HepG2 (cell line): ENCODE data around the gene FAM131C. TPM values are rescaled to one million over a fixed set of nuclear protein-coding genes. Genes with fewer than 3 reads are reported as not detected.

Experiments used
- ATF7 ChIP-seq, 2 experiments: fragments of 450-650 bp in 1 of 2; sonication (generic) in 1 of 2; formaldehyde crosslinking in 1 of 2; IDR thresholded peaks; 2 replicates each; pipeline versions ENCODE4 v1.4.0 to v1.6.1; 2016 to 2020; ENCODE audit warnings: antibody characterized with exemption in 1 of 2, mild to moderate bottlenecking in 1 of 2, missing genetic modification reagents in 1 of 2
- ERF ChIP-seq: IDR thresholded peaks from 2 replicates; pipeline ENCODE4 v1.6.1; 2018; ENCODE audit warnings: missing biosample characterization, missing genetic modification reagents
- GLI4 ChIP-seq: sonication (generic); formaldehyde crosslinking; IDR thresholded peaks from 2 replicates; pipeline ENCODE4 v1.5.1; 2020; ENCODE audit warnings: missing genetic modification reagents, mild to moderate bottlenecking, moderate library complexity, borderline replicate concordance
- GTF2F1 ChIP-seq: fragments of 150-350 bp; IDR thresholded peaks from 2 replicates; pipeline ENCODE4 v1.6.1; 2014; ENCODE audit warnings: low read length
- JARID2 ChIP-seq: sonication (generic); formaldehyde crosslinking; IDR thresholded peaks from 2 replicates; pipeline ENCODE4 v1.8.1; 2023; ENCODE audit warnings: missing genetic modification reagents, inconsistent platforms; ENCODE audit not compliant: insufficient replicate concordance
- MAF1 ChIP-seq: sonication (generic); formaldehyde crosslinking; IDR thresholded peaks from 2 replicates; pipeline ENCODE4 v1.5.0; 2020; ENCODE audit warnings: missing genetic modification reagents, borderline replicate concordance
- RBAK ChIP-seq: sonication (generic); formaldehyde crosslinking; IDR thresholded peaks from 2 replicates; pipeline ENCODE4 v1.5.1; 2020; ENCODE audit warnings: mild to moderate bottlenecking, missing genetic modification reagents
- SOX5 ChIP-seq: IDR thresholded peaks from 2 replicates; pipeline ENCODE4 v1.6.1; 2016; ENCODE audit warnings: borderline replicate concordance
- SOX6 ChIP-seq, 2 experiments: fragments of 450-650 bp in 1 of 2; sonication (generic) in 1 of 2; formaldehyde crosslinking in 1 of 2; IDR thresholded peaks; 2 replicates each; pipeline versions ENCODE4 v1.4.0 to v1.6.1; 2017 to 2020; ENCODE audit warnings: antibody characterized with exemption in 1 of 2, mild to moderate bottlenecking in 1 of 2, missing genetic modification reagents in 1 of 2
- SUZ12 ChIP-seq: fragments of 150-350 bp; IDR thresholded peaks from 2 replicates; pipeline ENCODE4 v1.6.1; 2014; ENCODE audit warnings: low read depth, low read length
- ZBTB3 ChIP-seq: sonication (generic); formaldehyde crosslinking; IDR thresholded peaks from 2 replicates; pipeline ENCODE4 v1.4.0; 2020; ENCODE audit warnings: low read depth, mild to moderate bottlenecking, moderate library complexity, missing genetic modification reagents, borderline replicate concordance
- ZFX ChIP-seq: sonication (generic); formaldehyde crosslinking; IDR thresholded peaks from 2 replicates; pipeline ENCODE4 v1.4.0; 2020; ENCODE audit warnings: mild to moderate bottlenecking, low read depth, missing genetic modification reagents, moderate library complexity
- ZFY ChIP-seq: sonication (generic); formaldehyde crosslinking; IDR thresholded peaks from 2 replicates; pipeline ENCODE4 v1.4.0; 2020; ENCODE audit warnings: missing genetic modification reagents
- ZNF44 ChIP-seq: sonication (generic); formaldehyde crosslinking; IDR thresholded peaks from 2 replicates; pipeline ENCODE4 v1.5.1; 2020; ENCODE audit warnings: mild to moderate bottlenecking, missing genetic modification reagents
- ZNF446 ChIP-seq: sonication (generic); formaldehyde crosslinking; IDR thresholded peaks from 2 replicates; pipeline ENCODE4 v1.5.0; 2020; ENCODE audit warnings: mild to moderate bottlenecking, missing genetic modification reagents
- ZNF547 ChIP-seq: sonication (generic); formaldehyde crosslinking; IDR thresholded peaks from 2 replicates; pipeline ENCODE4 v1.5.1; 2020; ENCODE audit warnings: mild to moderate bottlenecking, missing genetic modification reagents
- ZNF577 ChIP-seq: sonication (generic); formaldehyde crosslinking; IDR thresholded peaks from 2 replicates; pipeline ENCODE4 v1.4.0; 2020; ENCODE audit warnings: mild to moderate bottlenecking, low read depth, missing genetic modification reagents, borderline replicate concordance
- ZNF615 ChIP-seq: sonication (generic); formaldehyde crosslinking; IDR thresholded peaks from 2 replicates; pipeline ENCODE4 v1.5.0; 2020; ENCODE audit warnings: mild to moderate bottlenecking, missing genetic modification reagents, borderline replicate concordance
- ZNF891 ChIP-seq: sonication (generic); formaldehyde crosslinking; IDR thresholded peaks from 2 replicates; pipeline ENCODE4 v1.5.0; 2020; ENCODE audit warnings: mild to moderate bottlenecking, missing genetic modification reagents
- ZSCAN29 ChIP-seq: sonication (generic); formaldehyde crosslinking; conservative IDR thresholded peaks from 2 replicates; pipeline ENCODE4 v1.4.0; 2020; ENCODE audit warnings: mild to moderate bottlenecking, missing genetic modification reagents
- polyA plus RNA-seq, 8 experiments: library from polyadenylated mRNA; depleted of rRNA in 3 of 8; stranded (reverse) in 7 of 8; unstranded in 1 of 8; fragments of >200 nt; fragmentation: Illumina TruSeq in 4 of 8; extraction: Trizol in 4 of 8; gene quantifications; 2 replicates each; pipeline versions ENCODE4 v1.2.1 to v1.2.3, GENCODE V29; 2011 to 2016; ENCODE audit warnings: low read depth in 4 of 8, missing spikeins in 1 of 8, mixed read lengths in 1 of 8; ENCODE audit not compliant: insufficient read depth in 1 of 8
- total RNA-seq, 5 experiments: library from RNA; depleted of rRNA; stranded (reverse); fragments of >200 nt; fragmentation: Illumina TruSeq; extraction: Trizol; gene quantifications; 2 replicates each; pipeline ENCODE4 v1.2.3, GENCODE V29; 2016; ENCODE audit warnings: low read depth in 1 of 5
- TF ChIP-seq, protein P1 (sequence below): sonication (generic); formaldehyde crosslinking; IDR thresholded peaks from 2 replicates; pipeline ENCODE4 v1.4.0; 2020; ENCODE audit warnings: missing genetic modification reagents
- TF ChIP-seq, protein P2 (sequence below): sonication (generic); formaldehyde crosslinking; conservative IDR thresholded peaks from 2 replicates; pipeline ENCODE4 v1.4.0; 2020; ENCODE audit warnings: missing genetic modification reagents
- TF ChIP-seq, protein P3 (sequence below): sonication (generic); formaldehyde crosslinking; IDR thresholded peaks from 2 replicates; pipeline ENCODE4 v1.5.0; 2020; ENCODE audit warnings: missing genetic modification reagents
- TF ChIP-seq, protein P4 (sequence below): sonication (generic); formaldehyde crosslinking; IDR thresholded peaks from 2 replicates; pipeline ENCODE4 v1.4.0; 2020; ENCODE audit warnings: mild to moderate bottlenecking, missing genetic modification reagents

The FAM131C gene
- total and polyA plus RNA-seq, 2 of the 13 experiments (the other 11 are each of a cell fraction or from before 2014, with no cell fraction given): 0.07 TPM; not detected in 1

DNA sequence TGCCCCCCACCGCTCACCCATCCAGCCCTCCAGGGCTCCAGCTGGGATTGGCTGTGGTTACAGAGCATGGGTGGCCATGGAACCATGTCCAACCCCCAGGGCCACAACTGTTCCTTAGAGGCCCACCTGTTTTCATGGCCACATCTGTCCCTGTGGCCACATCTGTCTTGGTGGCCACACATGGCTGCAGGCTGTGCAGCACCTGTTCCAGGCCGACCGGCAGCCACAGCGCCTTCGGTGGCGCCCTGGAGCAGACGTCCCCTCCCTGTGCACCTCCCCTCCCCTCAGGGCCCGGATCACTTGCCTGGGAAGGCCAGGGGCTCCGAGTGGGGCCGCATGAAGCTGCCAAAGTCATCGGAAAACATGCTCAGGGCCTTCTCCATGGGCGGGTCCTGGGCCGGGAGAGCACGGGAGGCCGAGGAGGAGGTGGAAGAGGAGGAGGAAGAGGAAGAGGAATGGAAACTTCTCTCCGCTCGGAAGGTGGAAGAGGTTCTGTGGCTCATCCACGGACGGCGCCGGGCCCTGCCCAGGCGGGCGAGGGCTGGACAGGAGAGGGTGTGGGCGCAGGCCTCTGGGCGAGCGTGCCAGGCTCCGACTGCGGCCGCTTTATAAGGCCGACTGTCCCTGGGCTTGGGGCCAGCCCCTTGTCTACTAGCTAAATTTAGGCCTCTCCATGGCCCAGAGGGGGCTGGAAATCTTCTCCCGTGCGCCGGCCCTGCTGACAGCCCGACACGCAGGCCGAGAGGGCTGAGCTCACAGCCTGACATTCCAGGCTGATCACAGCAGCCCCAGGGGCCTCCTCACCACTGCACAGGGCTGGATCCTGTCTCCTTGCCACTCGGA is 55.8 kb downstream of the FAM131C start, which contains the start of gene HSPB7 (continued):
- TF ChIP-seq, protein P1, sequence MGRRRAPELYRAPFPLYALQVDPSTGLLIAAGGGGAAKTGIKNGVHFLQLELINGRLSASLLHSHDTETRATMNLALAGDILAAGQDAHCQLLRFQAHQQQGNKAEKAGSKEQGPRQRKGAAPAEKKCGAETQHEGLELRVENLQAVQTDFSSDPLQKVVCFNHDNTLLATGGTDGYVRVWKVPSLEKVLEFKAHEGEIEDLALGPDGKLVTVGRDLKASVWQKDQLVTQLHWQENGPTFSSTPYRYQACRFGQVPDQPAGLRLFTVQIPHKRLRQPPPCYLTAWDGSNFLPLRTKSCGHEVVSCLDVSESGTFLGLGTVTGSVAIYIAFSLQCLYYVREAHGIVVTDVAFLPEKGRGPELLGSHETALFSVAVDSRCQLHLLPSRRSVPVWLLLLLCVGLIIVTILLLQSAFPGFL: no peak
- TF ChIP-seq ZNF615 (CRISPR knock-in tag): no peak
- TF ChIP-seq, protein P2, sequence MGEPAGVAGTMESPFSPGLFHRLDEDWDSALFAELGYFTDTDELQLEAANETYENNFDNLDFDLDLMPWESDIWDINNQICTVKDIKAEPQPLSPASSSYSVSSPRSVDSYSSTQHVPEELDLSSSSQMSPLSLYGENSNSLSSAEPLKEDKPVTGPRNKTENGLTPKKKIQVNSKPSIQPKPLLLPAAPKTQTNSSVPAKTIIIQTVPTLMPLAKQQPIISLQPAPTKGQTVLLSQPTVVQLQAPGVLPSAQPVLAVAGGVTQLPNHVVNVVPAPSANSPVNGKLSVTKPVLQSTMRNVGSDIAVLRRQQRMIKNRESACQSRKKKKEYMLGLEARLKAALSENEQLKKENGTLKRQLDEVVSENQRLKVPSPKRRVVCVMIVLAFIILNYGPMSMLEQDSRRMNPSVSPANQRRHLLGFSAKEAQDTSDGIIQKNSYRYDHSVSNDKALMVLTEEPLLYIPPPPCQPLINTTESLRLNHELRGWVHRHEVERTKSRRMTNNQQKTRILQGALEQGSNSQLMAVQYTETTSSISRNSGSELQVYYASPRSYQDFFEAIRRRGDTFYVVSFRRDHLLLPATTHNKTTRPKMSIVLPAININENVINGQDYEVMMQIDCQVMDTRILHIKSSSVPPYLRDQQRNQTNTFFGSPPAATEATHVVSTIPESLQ (CRISPR knock-in tag): no peak
- no peak for TF ChIP-seq SUZ12
- TF ChIP-seq ZNF577: no peak
- no peak for TF ChIP-seq ATF7 (IDR thresholded peaks at IDR 0.05)
- TF ChIP-seq ATF7 (CRISPR knock-in tag; IDR thresholded peaks at IDR 0.05): no peak
- no peak for TF ChIP-seq RBAK
- TF ChIP-seq ZFY (CRISPR knock-in tag): peak; percentile 45
- peak; percentile 77 for TF ChIP-seq ZFX
- no peak for TF ChIP-seq ZNF44 (CRISPR knock-in tag)
- TF ChIP-seq GLI4 (CRISPR knock-in tag): no peak
- no peak for TF ChIP-seq JARID2 (CRISPR knock-in tag)
- TF ChIP-seq ZNF547 (CRISPR knock-in tag): no peak
- TF ChIP-seq ZNF446 (CRISPR knock-in tag): no peak
- TF ChIP-seq, protein P3, sequence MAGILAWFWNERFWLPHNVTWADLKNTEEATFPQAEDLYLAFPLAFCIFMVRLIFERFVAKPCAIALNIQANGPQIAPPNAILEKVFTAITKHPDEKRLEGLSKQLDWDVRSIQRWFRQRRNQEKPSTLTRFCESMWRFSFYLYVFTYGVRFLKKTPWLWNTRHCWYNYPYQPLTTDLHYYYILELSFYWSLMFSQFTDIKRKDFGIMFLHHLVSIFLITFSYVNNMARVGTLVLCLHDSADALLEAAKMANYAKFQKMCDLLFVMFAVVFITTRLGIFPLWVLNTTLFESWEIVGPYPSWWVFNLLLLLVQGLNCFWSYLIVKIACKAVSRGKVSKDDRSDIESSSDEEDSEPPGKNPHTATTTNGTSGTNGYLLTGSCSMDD: no peak
- TF ChIP-seq SOX6 (IDR thresholded peaks at IDR 0.05): no peak
- 0 out of 2 replicates have a peak, but pooled peaks have one; percentile 20 for TF ChIP-seq SOX6 (CRISPR knock-in tag; IDR thresholded peaks at IDR 0.05)
- no peak for TF ChIP-seq ERF (CRISPR knock-in tag)
- TF ChIP-seq SOX5 (CRISPR knock-in tag): no peak
- TF ChIP-seq ZBTB3: no peak
- TF ChIP-seq MAF1: no peak
- no peak for TF ChIP-seq ZSCAN29 (CRISPR knock-in tag)
- TF ChIP-seq, protein P4, sequence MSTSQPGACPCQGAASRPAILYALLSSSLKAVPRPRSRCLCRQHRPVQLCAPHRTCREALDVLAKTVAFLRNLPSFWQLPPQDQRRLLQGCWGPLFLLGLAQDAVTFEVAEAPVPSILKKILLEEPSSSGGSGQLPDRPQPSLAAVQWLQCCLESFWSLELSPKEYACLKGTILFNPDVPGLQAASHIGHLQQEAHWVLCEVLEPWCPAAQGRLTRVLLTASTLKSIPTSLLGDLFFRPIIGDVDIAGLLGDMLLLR: no peak
- 0 out of 2 replicates have a peak, but pooled peaks have one; percentile 54 for TF ChIP-seq ZNF891 (CRISPR knock-in tag)
- no peak for TF ChIP-seq GTF2F1
